ENCODE data around the gene APOL3. TPM values are rescaled to one million over a fixed set of nuclear protein-coding genes. Genes with fewer than 3 reads are reported as not detected.
"Not testable (repeated sequence)": the region's sequence is repeated elsewhere in the genome, so short reads cannot be mapped to it uniquely, and the experiment has no call there.

APOL3 gene
- total RNA-seq, 3 donors from 2014 or later: 11.4 to 29.3 (median 20.5) TPM

DNA sequence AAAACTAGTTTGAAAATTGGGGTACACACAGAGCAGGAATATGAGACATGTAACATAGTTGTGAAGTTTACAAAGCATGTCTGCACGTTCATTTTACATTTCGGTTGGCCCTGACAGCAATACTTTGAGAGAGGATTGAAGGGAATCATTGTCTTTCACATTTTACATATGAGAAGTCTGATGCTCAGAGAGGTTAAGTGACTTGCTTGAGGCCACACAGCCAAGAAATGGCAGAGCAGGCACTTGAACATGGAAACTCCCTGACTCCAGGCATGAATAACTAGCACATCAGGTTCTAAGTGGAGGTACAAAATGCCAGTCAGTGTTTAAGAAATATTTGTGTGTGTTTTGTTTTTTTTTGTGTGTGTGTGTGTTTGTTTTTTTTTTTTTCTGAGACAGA, 53.6 kb downstream of the APOL3 start:
- ATAC-seq (no peak), DNase-seq (no peak)
- Histone ChIP-seq H3K4me1 (ENCODE audit: low read depth) (no peaks in the 10 kb centered on the region), H3K9me3 (no peaks in the 10 kb centered on the region), H3K36me3 (ENCODE audit: low read depth) (no peaks in the 10 kb centered on the region), H3K4me3 (no peak overlapping the region)
- intact Hi-C loops (cut with DNase I, micrococcal nuclease): no loop called here
- no peak for TF ChIP-seq CTCF (IDR thresholded peaks at IDR 0.05)

GRCh38 chr22:36104988-36105387, 55.6 kb downstream of the APOL3 start:
- intact Hi-C loops (cut with DNase I, micrococcal nuclease): no loop called here
- no peak for TF ChIP-seq CTCF (IDR thresholded peaks at IDR 0.05)
- no peak for ATAC-seq
- no peak for DNase-seq
- Histone ChIP-seq H3K4me3 (no peak overlapping the region), H3K4me1 (ENCODE audit: low read depth) (no peaks in the 10 kb centered on the region), H3K9me3 (no peaks in the 10 kb centered on the region), H3K36me3 (ENCODE audit: low read depth) (no peaks in the 10 kb centered on the region)

DNA sequence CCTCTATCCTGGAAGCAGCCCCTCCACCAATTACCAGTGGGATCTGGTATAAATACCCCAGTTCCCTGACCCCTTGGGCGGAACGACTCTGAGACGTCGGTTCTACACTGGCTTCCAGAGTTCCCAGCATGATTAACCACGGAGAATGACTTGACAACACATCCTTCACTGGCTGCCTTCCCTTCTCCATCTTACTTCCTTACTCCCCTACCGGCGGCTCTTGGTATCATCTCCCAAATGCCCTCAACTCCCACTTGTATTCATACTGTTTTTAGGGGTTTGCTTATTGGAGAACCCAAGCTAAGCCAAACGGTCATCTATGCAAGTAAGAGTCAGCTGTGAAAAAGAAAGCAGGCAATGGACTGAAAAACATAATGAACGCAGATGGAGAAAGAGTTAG, 56.1 kb downstream of the APOL3 start:
- no peak overlapping the region for H3K4me3 ChIP-seq
- H3K9me3 ChIP-seq: no peaks in the 10 kb centered on the region
- DNase-seq (no peak), ATAC-seq (no peak)
- intact Hi-C loops (cut with DNase I, micrococcal nuclease): no loop called here
- no peaks in the 10 kb centered on the region for H3K4me1 ChIP-seq (ENCODE audit: low read depth)
- H3K36me3 ChIP-seq (ENCODE audit: low read depth): no peaks in the 10 kb centered on the region
- no peak for TF ChIP-seq CTCF (IDR thresholded peaks at IDR 0.05)

DNA sequence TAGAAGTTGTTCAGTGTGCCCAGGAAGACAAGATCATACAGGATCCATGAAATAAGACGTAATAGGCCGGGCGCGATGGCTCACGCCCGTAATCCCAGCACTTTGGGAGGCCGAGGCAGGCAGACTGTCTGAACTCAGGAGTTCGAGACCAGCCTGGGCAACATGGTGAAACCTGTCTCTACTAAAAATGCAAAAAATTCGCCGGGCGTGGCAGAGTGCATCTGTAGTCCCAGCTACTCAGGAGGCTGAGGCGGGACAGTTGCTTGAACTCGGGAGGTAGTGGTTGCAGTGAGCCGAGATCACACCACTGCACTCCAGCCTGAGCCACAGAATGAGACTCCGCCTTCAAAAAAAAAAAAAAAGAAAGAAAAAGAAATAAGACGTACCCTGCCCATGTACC, 56.7 kb downstream of the APOL3 start:
- DNase-seq: no peak
- Histone ChIP-seq H3K9me3 (no peaks in the 10 kb centered on the region), H3K4me1 (ENCODE audit: low read depth) (no peaks in the 10 kb centered on the region), H3K36me3 (ENCODE audit: low read depth) (no peaks in the 10 kb centered on the region), H3K4me3 (no peak overlapping the region)
- ATAC-seq: no peak
- intact Hi-C loops (cut with DNase I, micrococcal nuclease): no loop called here
- no peak for TF ChIP-seq CTCF (IDR thresholded peaks at IDR 0.05)

GRCh38 chr22:36102995-36103394, 57.6 kb downstream of the APOL3 start:
- H3K4me1 ChIP-seq (ENCODE audit: low read depth): no peaks in the 10 kb centered on the region
- ATAC-seq: no peak
- no peaks in the 10 kb centered on the region for H3K36me3 ChIP-seq (ENCODE audit: low read depth)
- no peak for TF ChIP-seq CTCF (IDR thresholded peaks at IDR 0.05)
- intact Hi-C loops (cut with DNase I, micrococcal nuclease): no loop called here
- H3K9me3 ChIP-seq: no peaks in the 10 kb centered on the region
- no peak overlapping the region for H3K4me3 ChIP-seq
- no peak for DNase-seq

GRCh38 chr22:36101756-36102155, 58.8 kb downstream of the APOL3 start:
- ATAC-seq (no peak), DNase-seq (no peak)
- no peak for TF ChIP-seq CTCF (IDR thresholded peaks at IDR 0.05)
- Histone ChIP-seq H3K9me3 (no peaks in the 10 kb centered on the region), H3K36me3 (ENCODE audit: low read depth) (no peaks in the 10 kb centered on the region), H3K4me1 (ENCODE audit: low read depth) (no peaks in the 10 kb centered on the region), H3K4me3 (no peak overlapping the region)
- intact Hi-C loops (cut with DNase I, micrococcal nuclease): no loop called here

DNA sequence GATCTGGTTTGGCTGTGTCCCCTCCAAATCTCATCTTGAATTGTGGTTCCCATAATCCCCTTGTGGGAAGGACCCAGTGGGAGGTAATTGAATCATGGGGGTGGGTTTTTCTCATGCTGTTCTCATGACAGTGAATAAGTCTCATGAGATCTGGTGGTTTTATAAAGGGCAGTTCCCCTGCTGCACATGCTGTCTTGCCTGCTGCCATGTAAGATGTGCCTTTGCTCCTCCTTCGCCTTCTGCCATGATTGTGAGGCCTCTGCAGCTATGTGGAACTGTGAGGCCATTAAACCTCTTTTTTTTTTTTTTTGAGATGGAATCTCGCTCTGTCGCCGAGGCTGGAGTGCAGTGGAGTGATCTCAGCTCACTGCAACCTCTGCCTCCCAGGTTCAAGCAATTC, 59.6 kb downstream of the APOL3 start:
- H3K4me3 ChIP-seq; ATAC-seq; H3K4me1 ChIP-seq (ENCODE audit: low read depth); H3K9me3 ChIP-seq; H3K36me3 ChIP-seq (ENCODE audit: low read depth); DNase-seq; intact Hi-C loops (cut with DNase I, micrococcal nuclease): not testable (repeated sequence)

Measured in mucosa of descending colon (tissue), 3 donors.